Fibroblast of lung (primary cell): Measurements from ENCODE around the gene HMX1.

Experiments used
- EZH2 ChIP-seq: IDR thresholded peaks from 2 replicates; pipeline ENCODE4 v1.5.1; 2012; ENCODE audit warnings: low read length, control low read depth, mild to moderate bottlenecking; ENCODE audit errors: missing control alignments
- TF ChIP-seq, protein P1 (sequence below), 2 donors: IDR thresholded peaks in 1 of 2; conservative IDR thresholded peaks in 1 of 2; 1 replicate in 1 of 2; 2 replicates in 1 of 2; pipeline ENCODE4 v1.5.1; 2011 to 2012; ENCODE audit warnings: low read length in 2 of 2, control low read depth in 1 of 2, inconsistent platforms in 1 of 2, low read depth in 1 of 2, mild to moderate bottlenecking in 1 of 2

DNA sequence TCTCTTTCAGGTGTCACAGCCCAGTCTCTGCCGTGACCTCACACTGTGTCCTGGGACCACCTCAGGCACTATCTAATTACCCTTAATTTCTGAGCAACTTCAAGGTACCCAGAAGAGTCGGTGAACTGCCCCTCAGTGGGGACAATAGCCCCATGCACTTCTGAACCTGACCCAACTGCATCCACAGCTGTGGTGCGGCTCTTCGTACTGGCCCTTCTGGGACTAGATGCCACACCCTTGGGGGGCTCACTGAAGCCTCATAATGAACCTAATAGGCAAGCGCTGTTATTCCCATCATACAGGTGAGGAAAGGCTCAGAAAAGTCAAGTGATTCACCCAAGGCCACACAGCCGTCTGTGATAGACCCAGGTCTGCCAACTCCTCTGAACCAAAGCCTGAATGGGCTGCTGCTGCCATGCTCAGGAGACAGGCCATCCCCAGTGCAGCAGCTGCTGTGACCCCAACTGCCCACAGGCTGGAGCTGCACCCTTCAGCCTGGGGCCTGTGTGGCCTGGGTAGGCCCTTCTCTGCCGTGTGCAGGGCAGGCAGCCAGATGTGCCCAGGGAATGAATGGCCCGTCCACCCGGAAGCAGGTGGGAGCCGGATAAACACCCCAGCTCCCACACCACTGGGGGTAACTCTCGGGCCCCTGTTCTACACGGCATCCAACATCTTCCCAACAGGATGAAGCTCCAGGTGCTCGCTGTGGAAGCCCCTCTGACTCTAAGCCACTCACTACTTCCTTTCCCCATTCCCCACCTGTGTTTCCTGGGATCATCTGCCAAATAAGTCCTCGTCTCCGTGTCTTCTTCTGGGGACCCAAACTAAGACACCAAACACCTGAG is 35.9 kb downstream of the HMX1 start:
- TF ChIP-seq, protein P1, sequence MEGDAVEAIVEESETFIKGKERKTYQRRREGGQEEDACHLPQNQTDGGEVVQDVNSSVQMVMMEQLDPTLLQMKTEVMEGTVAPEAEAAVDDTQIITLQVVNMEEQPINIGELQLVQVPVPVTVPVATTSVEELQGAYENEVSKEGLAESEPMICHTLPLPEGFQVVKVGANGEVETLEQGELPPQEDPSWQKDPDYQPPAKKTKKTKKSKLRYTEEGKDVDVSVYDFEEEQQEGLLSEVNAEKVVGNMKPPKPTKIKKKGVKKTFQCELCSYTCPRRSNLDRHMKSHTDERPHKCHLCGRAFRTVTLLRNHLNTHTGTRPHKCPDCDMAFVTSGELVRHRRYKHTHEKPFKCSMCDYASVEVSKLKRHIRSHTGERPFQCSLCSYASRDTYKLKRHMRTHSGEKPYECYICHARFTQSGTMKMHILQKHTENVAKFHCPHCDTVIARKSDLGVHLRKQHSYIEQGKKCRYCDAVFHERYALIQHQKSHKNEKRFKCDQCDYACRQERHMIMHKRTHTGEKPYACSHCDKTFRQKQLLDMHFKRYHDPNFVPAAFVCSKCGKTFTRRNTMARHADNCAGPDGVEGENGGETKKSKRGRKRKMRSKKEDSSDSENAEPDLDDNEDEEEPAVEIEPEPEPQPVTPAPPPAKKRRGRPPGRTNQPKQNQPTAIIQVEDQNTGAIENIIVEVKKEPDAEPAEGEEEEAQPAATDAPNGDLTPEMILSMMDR (conservative IDR thresholded peaks at IDR 0.05 in 1 of 2, IDR thresholded peaks at IDR 0.05 in 1 of 2; ENCODE audit: low read depth in 1 of 2, low read length in 2 of 2), result no peak
- no peak for TF ChIP-seq EZH2
